NCI-H82 treated with DMSO at 0.1 percent for 48 hours (cell line): Measurements from ENCODE around the gene WDR27.
"Not testable (repeated sequence)": the region's sequence is repeated elsewhere in the genome, so short reads cannot be mapped to it uniquely, and the experiment has no call there.

Experiments used
- DNase-seq: peaks from one replicate; lab custom pipeline; 2025; ENCODE audit not compliant: unreplicated experiment; lab: John Stamatoyannopoulos, UW

WDR27 gene

GRCh38 chr6:169491482-169491881 is 210.3 kb downstream of the WDR27 start:
- no peak for DNase-seq

GRCh38 chr6:169490830-169491229 is 211.0 kb downstream of the WDR27 start:
- DNase-seq: no peak

- no peak for DNase-seq
Observed at GRCh38 chr6:169490246-169490641, 211.6 kb downstream of the WDR27 start.

- no peak for DNase-seq
Observed at GRCh38 chr6:169489563-169490245, 212.1 kb downstream of the WDR27 start.

- DNase-seq: no peak
Observed at GRCh38 chr6:169487579-169488436, 214.0 kb downstream of the WDR27 start.

- DNase-seq: no peak
Observed at GRCh38 chr6:169479783-169480495, 221.9 kb downstream of the WDR27 start.

GRCh38 chr6:169474362-169474761 is 227.5 kb downstream of the WDR27 start:
- no peak for DNase-seq

GRCh38 chr6:169473663-169474062 is 228.2 kb downstream of the WDR27 start:
- DNase-seq: no peak

GRCh38 chr6:169472786-169473416 is 228.9 kb downstream of the WDR27 start:
- no peak for DNase-seq

- no peak for DNase-seq
Observed at GRCh38 chr6:169470790-169471189, 231.0 kb downstream of the WDR27 start.

- DNase-seq: no peak
Observed at GRCh38 chr6:169469028-169469427, 232.8 kb downstream of the WDR27 start.

GRCh38 chr6:169467755-169468154 is 234.1 kb downstream of the WDR27 start:
- DNase-seq: not testable (repeated sequence)

GRCh38 chr6:169466256-169466655 is 235.6 kb downstream of the WDR27 start:
- not testable (repeated sequence) for DNase-seq

GRCh38 chr6:169457762-169458161 is 244.1 kb downstream of the WDR27 start:
- DNase-seq: no peak

- DNase-seq: no peak
Observed at GRCh38 chr6:169456840-169457239, 245.0 kb downstream of the WDR27 start.

- no peak for DNase-seq
Observed at GRCh38 chr6:169455470-169455869, 246.4 kb downstream of the WDR27 start.

- DNase-seq: no peak
Observed at GRCh38 chr6:169454872-169455204, 247.0 kb downstream of the WDR27 start.

GRCh38 chr6:169454204-169454871 is 247.5 kb downstream of the WDR27 start:
- no peak for DNase-seq

- no peak for DNase-seq
Observed at GRCh38 chr6:169452869-169453620, 248.8 kb downstream of the WDR27 start.
